ENCODE measurements around the gene PLEKHG3. TPM values are rescaled to one million over a fixed set of nuclear protein-coding genes. Genes with fewer than 3 reads are reported as not detected.
A peak's percentile ranks its signal among the peaks of the same experiment; 100 is the strongest.

PLEKHG3 gene
- total and polyA plus RNA-seq, 2 experiments from 2014 or later, result 23.0 to 83.1 TPM

- ATAC-seq (peak; percentile 15), DNase-seq (ENCODE audit: low spot score) (peak; percentile 46)
- Mint-ChIP-seq H3K27me3 (ENCODE audit: insufficient read depth, low read depth, poor library complexity) (peaks cover 13% of the 10 kb centered on the region), H3K4me3 (peak overlapping the region; percentile 56), H3K4me1 (peaks cover 67% of the 10 kb centered on the region), H3K36me3 (ENCODE audit: low read depth) (no peaks in the 10 kb centered on the region; the same call in 2 of the 3 replicates), H3K9me3 (no peaks in the 10 kb centered on the region), H3K27ac (no peak overlapping the region)
- Histone ChIP-seq H3K9me2 (ENCODE audit: insufficient read depth) (no peaks in the 10 kb centered on the region), H3K27ac (ENCODE audit: low read depth) (no peak overlapping the region), H4K20me1 (replicated peaks; ENCODE audit: insufficient read depth) (no peaks in the 10 kb centered on the region), H3K4me2 (peak overlapping the region; percentile 78), H3K27me3 (ENCODE audit: insufficient read depth) (no peaks in the 10 kb centered on the region), H3F3A (replicated peaks; ENCODE audit: low read depth) (peaks cover 10% of the 10 kb centered on the region; the same call in 1 of the 2 replicates), H3K79me2 (replicated peaks; ENCODE audit: insufficient read depth) (no peaks in the 10 kb centered on the region), H3K4me3 (peak overlapping the region; percentile 43; the same call in 1 of the 2 replicates), H2AFZ (peak overlapping the region; percentile 70), H3K36me3 (ENCODE audit: insufficient read depth) (no peaks in the 10 kb centered on the region), H3K4me1 (ENCODE audit: insufficient read depth) (peaks cover 28% of the 10 kb centered on the region; the same call in 1 of the 2 replicates)
- no peak for TF ChIP-seq POLR2AphosphoS5 (IDR thresholded peaks at IDR 0.05; ENCODE audit: low read depth)
- TF ChIP-seq CTCF (conservative IDR thresholded peaks at IDR 0.05; ENCODE audit: low read depth in 2 of 2), result peak in 1 of 2 experiments; percentile 48; a peak in 2 of 4 replicates
These were observed 59.8 kb downstream of the PLEKHG3 start for GRCh38 chr14:64763801-64764621.

- H3K27ac ChIP-seq (ENCODE audit: low read depth), result no peak overlapping the region
- H3K9me3 Mint-ChIP-seq, result no peaks in the 10 kb centered on the region
- H3K79me2 ChIP-seq (replicated peaks; ENCODE audit: insufficient read depth), result no peaks in the 10 kb centered on the region
- no peaks in the 10 kb centered on the region for H3K9me2 ChIP-seq (ENCODE audit: insufficient read depth)
- peak overlapping the region; percentile 43 for H3K4me3 ChIP-seq
- H3K4me3 Mint-ChIP-seq, result peak overlapping the region; percentile 56
- no peaks in the 10 kb centered on the region for H3K27me3 ChIP-seq (ENCODE audit: insufficient read depth)
- peaks cover 28% of the 10 kb centered on the region; the same call in 1 of the 2 replicates for H3K4me1 ChIP-seq (ENCODE audit: insufficient read depth)
- peak; percentile 86 for DNase-seq (ENCODE audit: low spot score)
- peak; percentile 59 for ATAC-seq
- H3K27me3 Mint-ChIP-seq (ENCODE audit: insufficient read depth, low read depth, poor library complexity), result peaks cover 13% of the 10 kb centered on the region
- H2AFZ ChIP-seq, result peak overlapping the region; percentile 70
- no peaks in the 10 kb centered on the region; the same call in 2 of the 3 replicates for H3K36me3 Mint-ChIP-seq (ENCODE audit: low read depth)
- H3K27ac Mint-ChIP-seq, result no peak overlapping the region
- peaks cover 10% of the 10 kb centered on the region; the same call in 1 of the 2 replicates for H3F3A ChIP-seq (replicated peaks; ENCODE audit: low read depth)
- no peaks in the 10 kb centered on the region for H4K20me1 ChIP-seq (replicated peaks; ENCODE audit: insufficient read depth)
- peaks cover 68% of the 10 kb centered on the region for H3K4me1 Mint-ChIP-seq
- peak overlapping the region; percentile 78 for H3K4me2 ChIP-seq
- H3K36me3 ChIP-seq (ENCODE audit: insufficient read depth), result no peaks in the 10 kb centered on the region
- TF ChIP-seq CREB1 (CRISPR knock-in tag; IDR thresholded peaks at IDR 0.05; ENCODE audit: low read depth) (peak; percentile 60), POLR2AphosphoS5 (IDR thresholded peaks at IDR 0.05; ENCODE audit: low read depth) (no peak), NANOG (IDR thresholded peaks at IDR 0.05; ENCODE audit: borderline replicate concordance) (no peak), EZH2phosphoT487 (IDR thresholded peaks at IDR 0.05; ENCODE audit: unreplicated experiment) (no peak), STAT1 (IDR thresholded peaks at IDR 0.05; ENCODE audit: unreplicated experiment) (no peak), ZNF114 (CRISPR knock-in tag; IDR thresholded peaks at IDR 0.05) (no peak), REST (IDR thresholded peaks at IDR 0.05; ENCODE audit: unreplicated experiment) (no peak), CTCF (conservative IDR thresholded peaks at IDR 0.05; ENCODE audit: low read depth in 2 of 2) (peak; percentile 69 to 97)
These were observed 60.7 kb downstream of the PLEKHG3 start for GRCh38 chr14:64764641-64765520.
